NK-92 treated with Interleukin-12 subunit alpha and Interleukin-12 subunit beta, amount 100 ng/mL, for 24 hours (cell line): ENCODE measurements around the gene CD6.
"Not testable (repeated sequence)": the region's sequence is repeated elsewhere in the genome, so short reads cannot be mapped to it uniquely, and the experiment has no call there.

Experiments
- DNase-seq: peaks from one replicate; lab custom pipeline; 2025; lab: John Stamatoyannopoulos, UW

CD6 gene

GRCh38 chr11:60953781-60954180, 17.7 kb upstream of the CD6 start:
- no peak for DNase-seq

GRCh38 chr11:60954421-60954820, 17.1 kb upstream of the CD6 start:
- no peak for DNase-seq

DNA sequence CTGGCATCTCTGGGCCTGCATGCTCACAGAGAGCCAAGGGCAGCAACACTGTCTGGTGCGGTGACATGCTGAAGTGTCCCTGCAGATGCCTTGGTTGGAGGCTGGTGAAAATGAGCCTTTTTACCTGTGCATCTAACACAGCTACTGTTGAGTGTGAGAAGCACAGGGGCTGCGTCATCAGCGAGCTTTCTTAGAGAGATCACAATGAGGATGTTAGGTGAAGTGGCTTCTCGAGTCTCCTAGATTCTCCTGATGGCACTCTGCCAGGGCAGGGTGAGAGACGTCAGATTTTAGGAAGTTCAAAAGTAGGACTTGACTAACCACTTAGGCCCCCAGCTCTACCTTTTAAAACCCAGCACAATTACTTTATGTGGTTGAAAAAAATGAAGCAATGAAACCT, 15.9 kb upstream of the CD6 start:
- no peak for DNase-seq

GRCh38 chr11:60957188-60957587, 14.3 kb upstream of the CD6 start:
- no peak for DNase-seq

GRCh38 chr11:60959431-60959830, 12.0 kb upstream of the CD6 start:
- no peak for DNase-seq

- DNase-seq, result no peak
Observed at GRCh38 chr11:60960405-60960804, 11.1 kb upstream of the CD6 start.

DNA sequence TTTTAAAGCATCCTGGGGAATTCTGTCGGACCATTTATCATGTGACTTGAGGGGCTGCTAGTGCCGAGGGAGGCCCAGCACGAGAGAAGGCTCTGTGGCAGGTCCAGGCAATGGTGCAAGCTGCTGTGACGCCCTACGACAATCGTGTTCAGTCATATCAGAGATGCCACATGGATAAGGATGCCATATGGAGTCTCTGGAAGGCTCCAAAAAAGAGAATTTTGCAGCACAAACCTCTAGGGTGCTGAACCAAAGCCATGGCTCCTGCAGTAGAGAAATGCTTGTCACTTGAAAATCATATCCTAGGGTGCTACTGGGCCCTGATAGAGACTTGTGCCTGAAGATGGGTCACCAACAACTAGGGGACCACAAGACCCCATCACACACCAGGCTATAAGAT, 6.7 kb upstream of the CD6 start:
- DNase-seq, result no peak

- no peak for DNase-seq
Observed at GRCh38 chr11:60966890-60967289, 4.6 kb upstream of the CD6 start.

GRCh38 chr11:60968223-60968622, 3.3 kb upstream of the CD6 start:
- DNase-seq, result no peak

DNA sequence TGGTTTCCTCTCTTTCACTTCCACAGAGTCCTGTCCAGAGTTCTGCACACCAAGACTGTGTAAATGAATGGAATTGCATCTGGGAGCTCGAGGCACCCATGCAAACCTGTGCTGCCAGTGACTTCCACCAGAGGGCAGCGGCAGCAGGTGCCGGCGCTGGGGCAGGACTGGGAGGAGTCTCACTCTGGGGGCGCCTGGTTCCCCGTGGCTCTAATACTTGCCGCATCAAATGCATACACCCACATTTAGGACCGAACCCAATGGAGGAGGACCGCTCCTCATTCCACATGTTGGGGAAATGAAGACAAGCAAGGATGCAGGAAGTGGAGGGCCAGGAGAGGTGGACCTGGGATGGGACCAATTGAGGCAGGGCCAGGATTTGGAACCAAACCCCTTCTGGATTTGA, 1.1 kb upstream of the CD6 start:
- DNase-seq, result no peak

- no peak for DNase-seq
Observed at GRCh38 chr11:60970890-60971289, 590 bp upstream of the CD6 start.

- DNase-seq, result no peak
Observed at GRCh38 chr11:60972182-60973030, 926 bp downstream of the CD6 start.

- no peak for DNase-seq
Observed at GRCh38 chr11:60973699-60974098, 2.2 kb downstream of the CD6 start.

DNA sequence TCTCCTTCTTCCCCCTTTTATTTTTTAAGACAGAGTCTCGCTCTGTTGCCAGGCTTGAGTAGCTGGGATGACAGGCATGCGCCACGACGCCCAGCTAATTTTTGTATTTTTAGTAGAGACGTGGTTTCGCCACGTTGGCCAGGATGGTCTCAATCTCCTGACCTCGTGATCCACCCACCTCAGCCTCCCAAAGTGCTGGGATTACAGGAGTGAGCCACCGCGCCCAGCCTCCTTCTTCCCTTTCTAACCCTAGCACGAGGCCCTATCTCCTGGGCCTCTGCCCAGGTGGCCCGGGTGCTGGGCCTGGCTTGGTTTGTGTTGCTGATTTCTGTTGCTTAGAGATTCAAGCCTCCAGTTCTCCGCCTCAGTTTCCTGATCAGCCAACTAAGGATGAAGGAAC, 2.8 kb downstream of the CD6 start:
- not testable (repeated sequence) for DNase-seq

DNA sequence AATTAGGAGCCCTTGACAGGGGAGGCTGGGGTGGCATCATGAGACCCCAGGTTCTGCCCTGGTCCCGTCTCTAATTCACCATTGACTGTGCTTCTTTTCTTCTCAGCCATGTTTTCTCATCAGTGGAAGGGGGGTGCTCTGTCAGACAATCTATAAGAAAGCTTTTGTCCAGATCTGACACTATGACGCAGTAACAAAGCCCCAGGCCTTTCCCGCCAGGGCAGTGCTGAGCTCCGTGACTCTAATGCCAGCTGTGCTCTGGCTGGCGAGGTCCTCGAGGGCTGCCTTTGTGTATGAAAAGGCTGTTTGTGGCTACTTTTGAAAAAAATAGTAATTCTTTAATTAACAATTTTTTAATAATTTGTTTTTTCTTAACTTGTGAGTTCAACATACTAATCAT, 3.2 kb downstream of the CD6 start:
- DNase-seq, result no peak

DNA sequence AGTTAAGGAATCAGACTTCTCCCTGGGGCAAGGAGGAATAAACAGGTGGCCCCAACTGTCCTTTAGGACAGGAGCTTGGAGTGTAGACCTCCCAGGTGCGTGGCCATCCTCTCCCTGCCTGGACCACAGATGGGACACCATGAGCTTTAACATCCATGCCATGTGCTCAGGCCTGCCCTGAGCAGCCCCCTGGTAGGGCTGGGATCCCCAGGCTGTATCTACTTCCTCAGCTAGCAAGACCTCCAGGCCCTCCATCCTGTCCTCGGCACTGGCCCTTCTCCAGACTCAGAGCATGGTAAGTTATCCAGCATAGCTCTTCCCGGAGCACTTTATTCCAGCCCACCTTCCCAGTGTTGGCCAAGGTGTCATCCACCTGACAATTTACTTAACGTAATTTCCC, 5.7 kb downstream of the CD6 start:
- DNase-seq, result no peak

- DNase-seq, result no peak
Observed at GRCh38 chr11:60977836-60978235, 6.4 kb downstream of the CD6 start.

DNA sequence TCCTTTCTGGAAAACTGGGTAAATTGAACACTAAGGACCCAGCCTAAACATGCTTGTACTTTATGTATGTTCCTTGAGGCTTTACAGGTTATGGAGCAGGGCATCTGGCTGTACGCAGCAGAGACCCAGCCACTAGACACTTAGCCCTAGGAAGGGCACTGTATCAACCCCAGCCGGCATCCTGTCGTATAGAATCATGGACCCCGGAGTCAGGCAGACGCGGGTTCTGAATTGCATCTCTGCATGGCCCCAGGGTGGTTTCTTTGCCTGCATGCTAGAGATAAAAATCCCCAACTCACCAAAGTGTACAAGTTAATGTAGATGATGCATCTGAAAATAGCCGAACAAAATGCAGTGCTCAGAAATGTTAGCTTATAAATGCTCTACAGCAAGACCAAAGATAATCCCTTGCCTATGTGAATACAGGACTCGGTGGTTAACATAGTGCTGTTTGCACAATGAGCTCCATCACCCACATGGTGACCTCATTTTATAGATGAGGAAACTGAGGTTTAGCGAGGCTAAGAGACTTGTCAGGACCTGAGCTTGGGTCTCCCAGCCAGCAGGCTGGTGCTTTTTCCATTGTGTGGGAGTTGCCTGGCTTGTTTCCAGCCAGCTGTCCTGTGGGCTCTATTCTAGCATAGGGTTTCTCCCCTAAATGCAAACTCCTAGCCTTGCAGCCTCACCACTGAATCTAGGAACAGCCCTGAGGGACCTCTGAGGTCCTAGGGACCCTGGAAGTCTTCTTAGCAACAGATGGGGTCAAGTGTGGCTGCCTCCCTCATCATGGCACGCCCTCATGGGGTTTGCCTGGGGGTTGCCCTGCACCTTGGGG, 7.3 kb downstream of the CD6 start:
- no peak for DNase-seq

GRCh38 chr11:60981515-60981914, 10.0 kb downstream of the CD6 start:
- DNase-seq, result no peak

- DNase-seq, result no peak
Observed at GRCh38 chr11:60982184-60982583, 10.7 kb downstream of the CD6 start.

GRCh38 chr11:60984149-60984548, 12.7 kb downstream of the CD6 start:
- no peak for DNase-seq

GRCh38 chr11:60984636-60985035, 13.2 kb downstream of the CD6 start:
- DNase-seq, result no peak

DNA sequence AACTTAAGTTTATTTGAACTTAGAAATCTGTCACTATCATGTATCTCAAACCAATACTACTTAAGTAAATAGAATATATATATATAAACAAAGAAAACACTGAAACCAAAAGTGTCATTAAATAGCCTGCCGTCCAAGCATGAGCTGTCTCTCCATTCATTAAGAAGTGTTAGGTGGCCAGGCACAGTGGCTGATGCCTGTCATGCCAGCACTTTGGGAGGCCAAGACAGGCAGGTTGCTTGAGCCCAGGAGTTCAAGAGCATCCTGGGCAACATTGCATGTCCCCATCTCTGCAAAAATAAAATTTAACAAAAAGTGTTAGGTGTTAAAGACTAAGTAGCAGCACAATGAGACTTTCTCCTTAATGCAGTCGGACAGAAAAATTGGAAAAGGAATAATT, 14.0 kb downstream of the CD6 start:
- no peak for DNase-seq
